Upper lobe of left lung (tissue), 4 donors: ENCODE measurements around the gene PUM2.

Experiments used
- CTCF ChIP-seq, 6 experiments: fragments of 450-650 bp in 4 of 6; fragments of 200-600 bp in 2 of 6; sonication (generic) in 2 of 6; IDR thresholded peaks; one replicate each; pipeline ENCODE4 v1.5.1; 2016 to 2019; ENCODE audit warnings: antibody characterized with exemption in 6 of 6
- EP300 ChIP-seq, 4 donors: sonication (generic); formaldehyde crosslinking; IDR thresholded peaks; one replicate each; pipeline ENCODE4 v1.5.1; 2017; ENCODE audit warnings: antibody characterized with exemption in 4 of 4, control low read depth in 2 of 4
- POLR2A ChIP-seq, 4 donors: fragments of 450-650 bp; IDR thresholded peaks; one replicate each; pipeline ENCODE4 v1.5.1; 2016 to 2017; ENCODE audit warnings: antibody characterized with exemption in 4 of 4, mild to moderate bottlenecking in 2 of 4
- POLR2AphosphoS5 ChIP-seq, 2 donors: sonication (generic); formaldehyde crosslinking; IDR thresholded peaks; one replicate each; pipeline ENCODE4 v1.5.1; 2017; ENCODE audit warnings: antibody characterized with exemption in 2 of 2

GRCh38 chr2:20327370-20327769, 23.3 kb downstream of the PUM2 start:
- TF ChIP-seq CTCF (IDR thresholded peaks at IDR 0.05) (no peak), POLR2A (IDR thresholded peaks at IDR 0.05) (no peak), EP300 (IDR thresholded peaks at IDR 0.05) (no peak), POLR2AphosphoS5 (IDR thresholded peaks at IDR 0.05) (no peak)
